ENCODE results near the gene RAPGEFL1. TPM values are rescaled to one million over a fixed set of nuclear protein-coding genes. Genes with fewer than 3 reads are reported as not detected.
A peak's percentile ranks its signal among the peaks of the same experiment; 100 is the strongest.
"Not testable (repeated sequence)": the region's sequence is repeated elsewhere in the genome, so short reads cannot be mapped to it uniquely, and the experiment has no call there.

RAPGEFL1 gene
- total RNA-seq, 1 donor from 2014 or later, result 23.8 TPM

DNA sequence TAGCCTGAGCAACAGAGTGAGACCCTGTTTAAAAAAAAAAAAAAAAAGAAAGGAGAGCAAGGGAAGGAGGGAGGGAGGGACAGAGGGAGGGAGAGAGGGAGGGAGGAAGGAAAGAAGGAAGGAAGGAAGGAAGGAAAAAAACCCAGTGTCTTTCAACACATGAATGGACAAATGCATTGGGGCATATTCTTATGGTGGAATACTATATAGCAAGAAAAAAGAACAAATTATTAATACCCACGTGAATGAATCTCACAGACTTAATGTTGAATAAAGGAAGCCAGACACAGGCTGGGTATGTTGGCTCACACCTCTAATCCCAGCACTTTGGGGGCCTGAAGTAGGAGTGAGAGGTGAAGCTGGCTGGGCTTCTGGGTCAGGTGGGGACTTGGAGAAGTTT, 20.3 kb downstream of the RAPGEFL1 start:
- Mint-ChIP-seq H3K9me3 (no peaks in the 10 kb centered on the region), H3K27ac (no peak overlapping the region)

DNA sequence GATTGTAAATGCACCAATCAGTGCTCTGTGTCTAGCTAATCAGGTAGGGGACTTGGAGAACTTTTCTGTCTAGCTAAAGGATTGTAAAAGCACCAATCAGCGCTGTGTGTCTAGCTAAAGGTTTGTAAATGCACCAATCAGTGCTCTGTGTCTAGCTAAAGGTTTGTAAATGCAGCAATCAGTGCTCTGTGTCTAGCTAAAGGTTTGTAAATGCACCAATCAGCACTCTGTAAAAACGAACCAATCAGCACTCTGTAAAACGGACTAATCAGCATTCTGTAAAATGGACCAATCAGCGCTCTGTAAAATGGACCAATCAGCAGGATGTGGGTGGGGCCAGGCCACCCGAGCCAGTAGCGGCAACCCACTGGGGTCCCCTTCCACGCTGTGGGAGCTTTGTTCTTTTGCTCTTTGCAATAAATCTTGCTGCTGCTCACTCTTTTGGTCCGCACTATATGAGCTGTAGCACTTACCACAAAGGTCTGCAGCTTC, 20.7 kb downstream of the RAPGEFL1 start:
- DNase-seq (ENCODE audit: low spot score in 2 of 2, unreplicated experiment in 2 of 2); H3K27me3 Mint-ChIP-seq (ENCODE audit: low read depth); H3K9me3 Mint-ChIP-seq; H3K4me1 Mint-ChIP-seq; H3K27ac Mint-ChIP-seq; H3K36me3 Mint-ChIP-seq; H3K4me3 Mint-ChIP-seq: not testable (repeated sequence)

More for the DNA sequence above, 20.3 kb downstream of the RAPGEFL1 start:
- Mint-ChIP-seq H3K27me3 (ENCODE audit: low read depth) (no peaks in the 10 kb centered on the region), H3K4me3 (no peak overlapping the region), H3K36me3 (no peaks in the 10 kb centered on the region), H3K4me1 (peaks cover 6% of the 10 kb centered on the region)
- TF ChIP-seq, protein P1, sequence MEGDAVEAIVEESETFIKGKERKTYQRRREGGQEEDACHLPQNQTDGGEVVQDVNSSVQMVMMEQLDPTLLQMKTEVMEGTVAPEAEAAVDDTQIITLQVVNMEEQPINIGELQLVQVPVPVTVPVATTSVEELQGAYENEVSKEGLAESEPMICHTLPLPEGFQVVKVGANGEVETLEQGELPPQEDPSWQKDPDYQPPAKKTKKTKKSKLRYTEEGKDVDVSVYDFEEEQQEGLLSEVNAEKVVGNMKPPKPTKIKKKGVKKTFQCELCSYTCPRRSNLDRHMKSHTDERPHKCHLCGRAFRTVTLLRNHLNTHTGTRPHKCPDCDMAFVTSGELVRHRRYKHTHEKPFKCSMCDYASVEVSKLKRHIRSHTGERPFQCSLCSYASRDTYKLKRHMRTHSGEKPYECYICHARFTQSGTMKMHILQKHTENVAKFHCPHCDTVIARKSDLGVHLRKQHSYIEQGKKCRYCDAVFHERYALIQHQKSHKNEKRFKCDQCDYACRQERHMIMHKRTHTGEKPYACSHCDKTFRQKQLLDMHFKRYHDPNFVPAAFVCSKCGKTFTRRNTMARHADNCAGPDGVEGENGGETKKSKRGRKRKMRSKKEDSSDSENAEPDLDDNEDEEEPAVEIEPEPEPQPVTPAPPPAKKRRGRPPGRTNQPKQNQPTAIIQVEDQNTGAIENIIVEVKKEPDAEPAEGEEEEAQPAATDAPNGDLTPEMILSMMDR (IDR thresholded peaks at IDR 0.05; ENCODE audit: unreplicated experiment), result no peak
- DNase-seq (ENCODE audit: low spot score in 2 of 2, unreplicated experiment in 2 of 2), result no peak

DNA sequence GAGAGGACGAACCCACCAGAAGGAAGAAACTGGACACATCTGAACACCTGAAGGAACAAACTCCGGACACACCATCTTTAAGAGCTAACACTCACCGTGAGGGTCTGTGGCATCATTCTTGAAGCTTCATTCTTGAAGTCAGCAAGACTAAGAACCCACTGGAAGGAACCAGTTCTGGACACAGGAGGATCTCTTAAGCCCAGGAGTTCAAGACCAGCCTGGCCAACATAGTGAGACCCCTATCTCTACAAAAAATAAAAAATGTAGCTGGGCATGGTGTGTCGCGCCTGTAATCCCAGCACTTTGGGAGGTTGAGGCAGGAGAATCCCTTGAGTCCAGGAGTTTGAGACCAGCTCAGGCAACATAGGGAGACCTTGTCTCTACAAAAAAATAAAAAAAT, 21.3 kb downstream of the RAPGEFL1 start:
- no peaks in the 10 kb centered on the region for H3K36me3 Mint-ChIP-seq
- TF ChIP-seq, protein P1 (IDR thresholded peaks at IDR 0.05; ENCODE audit: unreplicated experiment), result no peak
- H3K9me3 Mint-ChIP-seq, result no peaks in the 10 kb centered on the region
- no peak overlapping the region for H3K27ac Mint-ChIP-seq
- peaks cover 6% of the 10 kb centered on the region for H3K4me1 Mint-ChIP-seq
- no peak overlapping the region for H3K4me3 Mint-ChIP-seq
- no peak for DNase-seq (ENCODE audit: low spot score in 2 of 2, unreplicated experiment in 2 of 2)
- H3K27me3 Mint-ChIP-seq (ENCODE audit: low read depth), result no peaks in the 10 kb centered on the region

DNA sequence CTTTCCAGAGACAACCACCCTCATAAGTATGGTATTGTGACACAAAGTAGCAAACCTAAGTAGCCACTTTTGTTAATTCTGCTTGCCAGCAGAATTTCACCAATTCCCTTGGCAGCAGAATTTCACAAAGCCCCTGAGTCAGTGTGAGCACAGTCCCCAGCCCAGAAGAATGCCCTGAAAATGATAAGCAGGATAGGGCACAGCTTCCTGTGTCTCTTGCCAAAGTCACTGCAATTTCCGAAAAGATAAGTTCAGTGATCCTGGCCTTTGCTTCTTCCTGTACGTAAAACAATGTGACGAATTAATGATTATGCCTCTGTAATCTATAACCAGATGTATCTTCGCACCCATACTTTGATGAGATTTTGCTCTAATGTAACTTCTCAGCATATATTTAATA, 25.9 kb downstream of the RAPGEFL1 start:
- Mint-ChIP-seq H3K4me1 (no peaks in the 10 kb centered on the region), H3K27me3 (ENCODE audit: low read depth) (no peaks in the 10 kb centered on the region), H3K36me3 (no peaks in the 10 kb centered on the region), H3K4me3 (no peak overlapping the region), H3K27ac (no peak overlapping the region), H3K9me3 (no peaks in the 10 kb centered on the region)
- DNase-seq (ENCODE audit: low spot score in 2 of 2, unreplicated experiment in 2 of 2), result no peak
- TF ChIP-seq, protein P1 (IDR thresholded peaks at IDR 0.05; ENCODE audit: unreplicated experiment), result no peak

DNA sequence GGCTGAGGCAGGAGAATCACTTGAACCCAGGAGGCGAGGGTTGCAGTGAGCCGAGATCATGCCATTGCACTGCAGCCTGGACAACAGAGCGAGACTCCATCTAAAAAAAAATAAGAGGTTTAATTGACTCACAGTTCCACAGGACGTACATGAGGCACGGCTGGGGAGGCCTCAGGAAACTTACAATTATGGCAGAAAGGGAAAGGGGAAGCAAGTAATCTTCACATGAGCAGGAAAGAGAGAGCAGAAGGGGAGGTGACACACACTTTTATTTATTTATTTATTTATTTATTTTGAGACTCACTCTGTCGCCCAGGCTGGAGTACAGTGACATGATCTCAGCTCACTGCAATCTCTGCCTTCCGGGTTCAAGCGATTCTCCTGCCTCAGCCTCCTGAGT, 28.9 kb downstream of the RAPGEFL1 start:
- not testable (repeated sequence) for H3K4me1 Mint-ChIP-seq; DNase-seq (ENCODE audit: low spot score in 2 of 2, unreplicated experiment in 2 of 2); H3K27ac Mint-ChIP-seq; H3K27me3 Mint-ChIP-seq (ENCODE audit: low read depth); H3K9me3 Mint-ChIP-seq; H3K36me3 Mint-ChIP-seq; H3K4me3 Mint-ChIP-seq

DNA sequence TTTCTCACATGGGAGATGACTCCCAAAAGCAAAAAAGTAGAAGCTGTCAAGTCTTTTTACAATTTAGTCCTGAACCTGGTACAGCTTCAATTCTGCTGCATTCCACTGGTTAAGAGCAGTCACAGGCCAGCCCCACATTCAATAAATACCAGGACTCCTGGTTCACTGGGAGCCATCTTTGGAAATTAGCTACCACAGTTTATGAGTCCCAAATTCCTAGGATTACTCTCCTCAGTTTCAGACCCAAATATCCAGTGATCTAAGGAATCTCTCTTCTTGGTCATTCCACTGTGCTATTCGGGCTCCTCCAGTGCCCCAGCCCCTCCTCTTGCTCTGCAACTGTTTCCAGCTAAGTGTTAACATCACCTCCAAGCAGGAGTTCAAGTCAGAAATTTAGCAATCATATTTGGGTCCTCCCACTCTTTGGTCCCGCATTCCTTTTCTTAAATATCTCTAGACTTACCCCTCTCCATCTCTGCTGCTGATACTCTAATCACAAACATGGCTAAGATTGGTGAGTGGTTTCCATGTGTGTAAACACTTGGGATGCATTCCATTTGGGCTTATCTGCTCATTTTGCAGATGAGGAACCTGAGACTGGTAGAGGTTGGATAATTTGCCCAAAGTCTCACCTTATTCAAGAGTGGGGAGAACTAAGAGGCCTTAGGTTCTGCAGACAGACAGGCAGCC, 32.3 kb downstream of the RAPGEFL1 start:
- peaks cover 7% of the 10 kb centered on the region for H3K4me1 Mint-ChIP-seq
- no peaks in the 10 kb centered on the region for H3K36me3 Mint-ChIP-seq
- no peaks in the 10 kb centered on the region for H3K9me3 Mint-ChIP-seq
- DNase-seq (ENCODE audit: low spot score in 2 of 2, unreplicated experiment in 2 of 2), result no peak
- no peaks in the 10 kb centered on the region for H3K27me3 Mint-ChIP-seq (ENCODE audit: low read depth)
- H3K4me3 Mint-ChIP-seq, result no peak overlapping the region
- TF ChIP-seq, protein P1 (IDR thresholded peaks at IDR 0.05; ENCODE audit: unreplicated experiment), result no peak
- peak overlapping the region; percentile 83 for H3K27ac Mint-ChIP-seq

DNA sequence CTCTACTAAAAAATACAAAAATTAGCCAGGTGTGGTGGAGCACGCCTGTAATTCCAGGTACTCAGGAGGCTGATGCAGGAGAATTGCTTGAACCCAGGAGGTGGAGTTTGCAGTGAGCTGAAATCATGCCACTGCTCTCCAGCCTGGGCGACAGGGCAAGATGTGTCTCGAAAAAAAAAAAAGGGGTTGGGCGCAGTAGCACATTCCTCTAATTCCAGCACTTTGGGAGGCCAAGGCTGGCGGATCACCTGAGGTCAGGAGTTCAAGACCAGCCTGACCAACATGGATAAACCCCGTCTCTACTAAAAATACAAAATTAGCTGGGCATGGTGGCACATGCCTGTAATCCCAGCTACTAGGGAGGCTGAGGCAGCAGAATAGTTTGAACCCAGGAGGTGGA, 36.6 kb downstream of the RAPGEFL1 start:
- not testable (repeated sequence) for H3K27me3 Mint-ChIP-seq (ENCODE audit: low read depth)

More for the DNA sequence above, 36.6 kb downstream of the RAPGEFL1 start:
- not testable (repeated sequence) for H3K4me1 Mint-ChIP-seq; DNase-seq (ENCODE audit: low spot score in 2 of 2, unreplicated experiment in 2 of 2); H3K4me3 Mint-ChIP-seq; H3K9me3 Mint-ChIP-seq; H3K27ac Mint-ChIP-seq; H3K36me3 Mint-ChIP-seq

All from mesothelial cell of epicardium (in vitro differentiated cells).